Thoracic aorta (tissue), 2 donors: ENCODE measurements around the gene SEMA3G. TPM values are rescaled to one million over a fixed set of nuclear protein-coding genes. Genes with fewer than 3 reads are reported as not detected.

Experiments
- ATAC-seq: fragments of 150-250 bp; one replicate; pipeline ENCODE4 v1.8.0; 2017; ENCODE audit warnings: low read depth; ENCODE audit not compliant: insufficient number of reproducible peaks, low FRiP score
- DNase-seq: peaks from one replicate; pipeline ENCODE4 v3.0.0-alpha.2; 2020; ENCODE audit warnings: low spot score
- H3K27ac ChIP-seq, 2 donors: fragments of 200-600 bp; sonication (generic); 1 replicate in 1 of 2; 2 replicates in 1 of 2; pipeline ENCODE4 v1.5.1; 2016; ENCODE audit warnings: mild to moderate bottlenecking in 2 of 2, moderate library complexity in 2 of 2
- H3K27me3 ChIP-seq: fragments of 200-600 bp; sonication (generic); replicated peaks from 2 replicates; pipeline ENCODE4 v1.6.0; 2016; ENCODE audit warnings: mild to moderate bottlenecking; ENCODE audit not compliant: insufficient read depth
- H3K36me3 ChIP-seq: fragments of 200-600 bp; sonication (generic); one replicate; pipeline ENCODE4 v1.5.1; 2016
- H3K4me1 ChIP-seq, 2 donors: fragments of 200-600 bp; sonication (generic); 1 replicate in 1 of 2; 2 replicates in 1 of 2; pipeline versions ENCODE4 v1.5.1 to v1.6.0; 2016; ENCODE audit warnings: low read depth in 2 of 2, mild to moderate bottlenecking in 1 of 2; ENCODE audit not compliant: control insufficient read depth in 1 of 2
- H3K4me3 ChIP-seq: fragments of 200-600 bp; sonication (generic); 2 replicates; pipeline ENCODE4 v1.5.1; 2016; ENCODE audit warnings: mild to moderate bottlenecking
- H3K9me3 ChIP-seq: fragments of 200-600 bp; sonication (generic); 2 replicates; pipeline ENCODE4 v1.5.1; 2016
- total RNA-seq, 2 donors: library from RNA; depleted of rRNA; stranded (reverse); fragments of >200 nt; gene quantifications; one replicate each; pipeline versions ENCODE4 v1.1.0 to v1.2.3, GENCODE V29; 2016
- TF ChIP-seq, protein P1 (sequence below): fragments of 200-600 bp; sonication (generic); IDR thresholded peaks from one replicate; pipeline ENCODE4 v1.5.1; 2019; ENCODE audit warnings: antibody characterized with exemption

The SEMA3G gene
- total RNA-seq, 2 donors from 2014 or later = 16.8 to 18.1 TPM

GRCh38 chr3:52401551-52401950 lies 43.4 kb downstream of the SEMA3G start:
- no peaks in the 10 kb centered on the region for H3K4me1 ChIP-seq
- no peaks in the 10 kb centered on the region for H3K27me3 ChIP-seq
- no peak for ATAC-seq
- H3K9me3 ChIP-seq = no peaks in the 10 kb centered on the region
- DNase-seq = no peak
- H3K4me3 ChIP-seq = no peak overlapping the region
- TF ChIP-seq, protein P1, sequence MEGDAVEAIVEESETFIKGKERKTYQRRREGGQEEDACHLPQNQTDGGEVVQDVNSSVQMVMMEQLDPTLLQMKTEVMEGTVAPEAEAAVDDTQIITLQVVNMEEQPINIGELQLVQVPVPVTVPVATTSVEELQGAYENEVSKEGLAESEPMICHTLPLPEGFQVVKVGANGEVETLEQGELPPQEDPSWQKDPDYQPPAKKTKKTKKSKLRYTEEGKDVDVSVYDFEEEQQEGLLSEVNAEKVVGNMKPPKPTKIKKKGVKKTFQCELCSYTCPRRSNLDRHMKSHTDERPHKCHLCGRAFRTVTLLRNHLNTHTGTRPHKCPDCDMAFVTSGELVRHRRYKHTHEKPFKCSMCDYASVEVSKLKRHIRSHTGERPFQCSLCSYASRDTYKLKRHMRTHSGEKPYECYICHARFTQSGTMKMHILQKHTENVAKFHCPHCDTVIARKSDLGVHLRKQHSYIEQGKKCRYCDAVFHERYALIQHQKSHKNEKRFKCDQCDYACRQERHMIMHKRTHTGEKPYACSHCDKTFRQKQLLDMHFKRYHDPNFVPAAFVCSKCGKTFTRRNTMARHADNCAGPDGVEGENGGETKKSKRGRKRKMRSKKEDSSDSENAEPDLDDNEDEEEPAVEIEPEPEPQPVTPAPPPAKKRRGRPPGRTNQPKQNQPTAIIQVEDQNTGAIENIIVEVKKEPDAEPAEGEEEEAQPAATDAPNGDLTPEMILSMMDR = no peak
- H3K27ac ChIP-seq = no peak overlapping the region
- H3K36me3 ChIP-seq = peaks cover 62% of the 10 kb centered on the region

- H3K4me3 ChIP-seq = no peak overlapping the region
- ATAC-seq = no peak
- DNase-seq = no peak
- H3K36me3 ChIP-seq = peaks cover 56% of the 10 kb centered on the region
- H3K27ac ChIP-seq = no peak overlapping the region
- TF ChIP-seq, protein P1 = no peak
- no peaks in the 10 kb centered on the region for H3K27me3 ChIP-seq
- H3K4me1 ChIP-seq = no peaks in the 10 kb centered on the region
- H3K9me3 ChIP-seq = no peaks in the 10 kb centered on the region
Measured at GRCh38 chr3:52401021-52401420, 43.9 kb downstream of the SEMA3G start.

DNA sequence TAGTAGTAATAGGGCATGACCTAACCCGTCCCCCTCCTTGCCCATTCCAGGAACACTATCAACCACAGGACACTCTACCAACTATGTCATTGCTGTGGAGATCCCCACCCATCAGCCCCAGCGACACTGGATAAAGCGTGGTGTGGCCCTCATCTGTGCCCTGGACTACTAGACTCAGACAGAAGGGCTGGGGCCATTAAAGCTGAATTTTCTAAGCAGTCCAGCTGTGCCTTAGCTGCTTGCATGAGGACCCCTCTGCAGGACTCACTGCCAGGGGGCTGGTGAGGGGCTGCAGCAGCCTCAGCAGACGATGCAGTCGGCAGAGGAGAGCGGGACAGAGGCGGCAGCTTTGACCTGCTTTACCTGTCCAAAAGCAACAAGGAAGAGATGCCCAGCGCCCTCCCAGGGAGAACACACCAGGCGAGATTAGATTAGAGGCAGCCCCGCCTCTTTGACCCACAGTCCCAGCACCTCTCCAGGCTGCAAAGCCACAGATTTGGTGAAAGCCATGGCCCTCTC lies 44.6 kb downstream of the SEMA3G start:
- no peak for DNase-seq
- Histone ChIP-seq H3K27ac (no peak overlapping the region), H3K9me3 (no peaks in the 10 kb centered on the region), H3K36me3 (peaks cover 50% of the 10 kb centered on the region), H3K4me1 (no peaks in the 10 kb centered on the region), H3K27me3 (no peaks in the 10 kb centered on the region), H3K4me3 (no peak overlapping the region)
- no peak for ATAC-seq
- TF ChIP-seq, protein P1 = no peak

DNA sequence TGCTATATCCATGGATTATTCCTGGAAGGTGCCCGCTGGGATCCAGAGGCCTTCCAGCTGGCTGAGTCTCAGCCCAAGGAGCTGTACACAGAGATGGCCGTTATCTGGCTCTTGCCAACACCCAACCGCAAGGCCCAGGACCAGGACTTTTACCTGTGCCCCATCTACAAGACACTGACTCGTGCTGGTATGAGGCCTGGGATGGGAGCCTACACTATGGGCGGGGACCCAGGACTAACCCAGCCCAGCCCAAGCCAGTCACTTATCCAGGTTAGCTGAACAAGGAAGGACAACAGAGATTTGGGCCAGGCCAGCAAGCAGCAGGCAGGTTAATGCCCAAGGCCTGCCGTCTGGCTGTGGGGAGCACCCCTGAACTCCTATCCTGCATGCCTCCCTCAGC lies 45.3 kb downstream of the SEMA3G start:
- TF ChIP-seq, protein P1 = no peak

DNA sequence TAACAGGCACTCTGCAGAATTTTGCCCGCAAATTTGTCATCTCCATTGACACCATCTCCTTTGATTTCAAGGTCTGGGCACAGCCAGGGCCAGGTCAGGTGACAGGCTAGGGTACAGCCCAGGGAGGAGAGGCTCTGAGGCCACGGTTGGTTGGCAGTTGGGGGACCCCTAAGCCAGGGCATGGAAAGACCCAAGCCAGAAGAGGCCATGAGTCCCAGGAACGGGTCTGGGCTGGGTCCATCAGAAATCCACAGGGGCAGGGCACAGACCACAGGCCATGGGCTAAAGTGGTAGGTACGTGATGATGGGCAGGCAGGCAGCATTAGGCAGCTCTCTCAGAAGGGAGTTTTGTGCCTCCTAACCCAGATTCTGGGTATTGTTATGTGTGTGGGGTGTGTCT lies 45.8 kb downstream of the SEMA3G start:
- ATAC-seq (no peak), DNase-seq (no peak)
- no peaks in the 10 kb centered on the region for H3K4me1 ChIP-seq
- H3K27me3 ChIP-seq = no peaks in the 10 kb centered on the region
- H3K9me3 ChIP-seq = no peaks in the 10 kb centered on the region
- no peak overlapping the region for H3K27ac ChIP-seq
- no peak overlapping the region for H3K4me3 ChIP-seq
- peaks cover 42% of the 10 kb centered on the region for H3K36me3 ChIP-seq
- TF ChIP-seq, protein P1 = no peak

More for the DNA sequence above, 45.3 kb downstream of the SEMA3G start:
- H3K9me3 ChIP-seq = no peaks in the 10 kb centered on the region
- H3K4me3 ChIP-seq = no peak overlapping the region
- ATAC-seq = no peak
- no peak for DNase-seq
- H3K4me1 ChIP-seq = no peaks in the 10 kb centered on the region
- no peaks in the 10 kb centered on the region for H3K27me3 ChIP-seq
- peaks cover 45% of the 10 kb centered on the region for H3K36me3 ChIP-seq
- no peak overlapping the region for H3K27ac ChIP-seq
